AG09309 (cell line): ENCODE data around the gene GSC2.

ENCODE experiments used
- DNase-seq: peaks from one replicate; pipeline ENCODE4 v3.0.0-alpha.2; 2010; ENCODE audit warnings: low read depth
- H3K4me3 ChIP-seq: 2 replicates; pipeline ENCODE4 v1.5.1; 2011; ENCODE audit warnings: mild to moderate bottlenecking, low read depth, low read length, moderate library complexity; ENCODE audit not compliant: control insufficient read depth
- TF ChIP-seq, protein P1 (sequence below): IDR thresholded peaks from 2 replicates; pipeline ENCODE4 v1.5.1; 2011; ENCODE audit warnings: mild to moderate bottlenecking, low read depth, low read length, inconsistent platforms; ENCODE audit not compliant: insufficient read depth, control insufficient read depth; ENCODE audit errors: missing control alignments

GSC2 gene

DNA sequence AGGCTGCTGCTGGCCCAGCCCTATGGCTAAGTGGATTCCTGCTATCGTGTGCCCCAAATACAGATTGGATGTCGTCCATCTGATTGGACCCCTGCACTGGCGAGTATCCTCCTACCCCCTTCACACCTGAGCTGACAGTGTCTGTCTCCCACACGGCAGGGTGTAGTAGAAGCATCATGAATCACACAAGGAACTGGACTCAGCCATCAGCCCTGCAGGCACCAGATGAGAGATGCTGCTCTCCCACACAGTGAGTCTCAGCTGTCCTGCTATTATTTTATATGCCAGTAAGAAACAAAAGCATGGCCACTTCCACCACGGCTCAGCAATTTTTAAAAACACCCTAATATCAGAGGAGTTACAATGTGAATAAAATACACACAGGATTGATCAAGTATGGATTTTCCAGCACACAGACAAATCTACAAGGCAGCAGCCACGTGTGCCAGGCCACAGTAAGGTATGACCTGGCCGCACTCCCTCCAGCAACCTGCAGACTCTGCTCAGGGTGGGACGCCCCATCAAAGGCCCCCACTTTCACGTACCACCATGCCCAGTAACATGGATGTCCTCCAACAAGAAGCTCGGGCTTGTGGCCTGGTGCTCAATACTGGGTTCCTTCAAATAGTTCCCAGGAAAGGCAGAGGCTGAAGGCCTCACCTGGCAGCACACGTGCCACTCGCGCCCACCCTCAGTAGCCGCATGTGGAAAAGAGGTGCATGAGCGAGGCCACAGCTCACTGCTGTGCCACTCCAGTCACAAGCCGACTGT, 44.9 kb upstream of the GSC2 start:
- TF ChIP-seq, protein P1, sequence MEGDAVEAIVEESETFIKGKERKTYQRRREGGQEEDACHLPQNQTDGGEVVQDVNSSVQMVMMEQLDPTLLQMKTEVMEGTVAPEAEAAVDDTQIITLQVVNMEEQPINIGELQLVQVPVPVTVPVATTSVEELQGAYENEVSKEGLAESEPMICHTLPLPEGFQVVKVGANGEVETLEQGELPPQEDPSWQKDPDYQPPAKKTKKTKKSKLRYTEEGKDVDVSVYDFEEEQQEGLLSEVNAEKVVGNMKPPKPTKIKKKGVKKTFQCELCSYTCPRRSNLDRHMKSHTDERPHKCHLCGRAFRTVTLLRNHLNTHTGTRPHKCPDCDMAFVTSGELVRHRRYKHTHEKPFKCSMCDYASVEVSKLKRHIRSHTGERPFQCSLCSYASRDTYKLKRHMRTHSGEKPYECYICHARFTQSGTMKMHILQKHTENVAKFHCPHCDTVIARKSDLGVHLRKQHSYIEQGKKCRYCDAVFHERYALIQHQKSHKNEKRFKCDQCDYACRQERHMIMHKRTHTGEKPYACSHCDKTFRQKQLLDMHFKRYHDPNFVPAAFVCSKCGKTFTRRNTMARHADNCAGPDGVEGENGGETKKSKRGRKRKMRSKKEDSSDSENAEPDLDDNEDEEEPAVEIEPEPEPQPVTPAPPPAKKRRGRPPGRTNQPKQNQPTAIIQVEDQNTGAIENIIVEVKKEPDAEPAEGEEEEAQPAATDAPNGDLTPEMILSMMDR: no peak
- DNase-seq: no peak
- no peak overlapping the region for H3K4me3 ChIP-seq

DNA sequence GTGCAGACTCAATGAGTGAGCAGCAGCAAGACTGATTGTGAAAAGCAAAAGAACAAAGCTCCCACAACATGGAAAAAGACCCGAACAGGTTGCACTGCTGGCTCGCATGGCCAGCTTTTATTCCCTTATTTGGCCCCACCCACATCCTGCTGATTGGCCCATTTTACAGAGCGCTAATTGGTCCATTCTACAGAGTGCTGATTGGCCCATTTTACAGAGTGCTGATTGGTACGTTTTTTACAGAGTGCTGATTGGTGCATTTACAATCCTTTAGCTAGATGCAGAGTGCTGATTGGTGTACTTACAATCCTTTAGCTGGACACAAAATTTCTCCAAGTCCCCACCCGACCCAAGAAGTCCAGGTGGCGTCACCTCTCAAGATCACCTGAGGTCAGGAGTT, 43.8 kb upstream of the GSC2 start:
- DNase-seq: no peak
- TF ChIP-seq, protein P1: no peak
- no peak overlapping the region for H3K4me3 ChIP-seq

DNA sequence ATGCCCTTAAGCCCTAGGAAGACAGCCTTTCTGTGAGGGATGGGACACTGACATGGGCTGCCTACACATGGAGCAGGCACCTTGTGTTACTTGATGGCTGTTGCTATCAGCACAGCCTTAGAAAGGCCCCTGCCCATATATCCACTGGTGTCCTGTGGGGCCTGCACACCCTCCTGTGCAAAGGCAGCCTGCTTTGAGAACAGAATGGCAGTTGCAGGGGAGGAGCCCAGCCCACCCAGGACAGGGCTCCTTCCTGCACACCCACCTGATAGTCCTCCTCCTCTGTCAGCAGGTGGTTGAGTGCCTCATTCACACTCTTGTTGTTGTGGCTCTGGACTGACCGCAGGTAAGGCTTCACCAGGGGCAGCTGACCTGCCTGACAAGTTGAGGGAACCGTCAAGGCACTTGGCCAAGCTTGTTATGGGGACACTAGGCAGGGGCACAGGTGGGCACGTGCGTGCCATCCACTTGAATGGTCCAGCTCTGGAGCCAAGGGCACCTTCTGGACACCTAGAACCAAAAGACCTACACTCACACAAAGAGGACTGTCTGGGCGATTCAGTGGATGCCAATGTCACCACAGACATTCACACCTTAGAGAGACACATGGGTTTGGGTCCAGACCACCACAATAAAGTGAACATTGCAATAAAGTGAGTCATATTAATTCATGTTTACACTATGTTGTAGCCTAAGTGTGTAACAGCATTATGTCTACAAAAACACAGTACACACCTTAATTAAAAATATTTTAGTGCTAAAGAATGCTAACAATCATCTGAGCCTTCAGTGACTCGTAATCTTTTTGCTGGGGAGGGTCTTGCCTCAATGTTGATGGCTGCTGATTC, 37.8 kb upstream of the GSC2 start:
- H3K4me3 ChIP-seq: no peak overlapping the region
- TF ChIP-seq, protein P1: no peak
- DNase-seq: no peak

DNA sequence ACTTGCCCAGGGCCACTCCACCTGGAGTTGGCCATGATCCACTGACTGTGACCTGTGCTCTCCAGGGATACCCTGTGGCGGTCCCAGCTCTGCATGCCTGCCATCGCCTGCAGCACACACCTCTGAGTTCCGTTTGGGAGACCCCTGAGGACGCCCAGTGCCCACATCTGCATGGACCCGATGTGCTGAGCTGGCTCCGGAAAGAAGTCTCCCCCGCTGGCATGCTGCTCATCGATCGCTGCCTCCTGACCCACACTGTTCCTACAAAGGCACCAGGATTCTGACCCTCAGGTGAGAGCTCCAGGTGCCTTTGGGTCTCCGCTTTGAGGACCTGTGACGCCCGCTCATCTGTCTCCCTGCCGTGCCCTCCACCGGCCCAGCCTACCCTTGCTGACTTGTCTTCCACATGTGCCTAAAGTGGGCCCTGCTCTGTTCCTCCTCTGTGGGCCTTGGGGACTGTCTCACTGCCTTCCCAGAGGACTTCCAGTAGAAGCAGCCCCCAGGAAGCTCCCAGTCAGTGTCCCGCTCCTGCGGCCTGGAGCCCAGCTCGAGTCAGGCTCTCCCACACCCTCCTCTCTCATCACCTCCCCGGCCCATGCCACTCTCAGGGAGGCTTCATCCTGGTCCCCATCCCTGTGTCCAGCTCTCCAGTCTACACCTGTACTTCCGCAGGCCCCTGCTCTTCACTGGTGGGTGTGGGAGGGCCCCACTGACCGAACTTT, 34.3 kb upstream of the GSC2 start:
- TF ChIP-seq, protein P1: no peak
- DNase-seq: no peak
- H3K4me3 ChIP-seq: no peak overlapping the region

DNA sequence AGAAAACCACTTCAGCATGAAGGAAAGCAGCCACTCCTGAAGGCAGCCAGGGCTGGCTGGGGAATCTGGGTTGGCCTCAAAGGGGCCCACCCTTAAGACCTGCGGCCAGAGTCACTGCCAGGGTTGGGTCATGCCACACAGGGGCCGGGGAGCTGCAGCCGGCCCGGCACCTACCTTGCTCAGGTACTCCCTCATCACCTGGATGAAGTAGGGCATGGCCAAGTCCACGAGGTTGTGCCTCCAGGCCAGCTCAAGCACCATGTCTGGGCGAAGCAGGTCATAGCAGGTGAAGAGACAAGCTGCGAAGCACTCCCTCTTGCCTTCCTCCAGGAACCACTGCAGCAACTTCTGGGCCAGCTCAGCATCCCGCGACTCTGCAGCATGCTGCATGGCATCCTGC, 33.1 kb upstream of the GSC2 start:
- H3K4me3 ChIP-seq: no peak overlapping the region
- no peak for DNase-seq
- TF ChIP-seq, protein P1: no peak

DNA sequence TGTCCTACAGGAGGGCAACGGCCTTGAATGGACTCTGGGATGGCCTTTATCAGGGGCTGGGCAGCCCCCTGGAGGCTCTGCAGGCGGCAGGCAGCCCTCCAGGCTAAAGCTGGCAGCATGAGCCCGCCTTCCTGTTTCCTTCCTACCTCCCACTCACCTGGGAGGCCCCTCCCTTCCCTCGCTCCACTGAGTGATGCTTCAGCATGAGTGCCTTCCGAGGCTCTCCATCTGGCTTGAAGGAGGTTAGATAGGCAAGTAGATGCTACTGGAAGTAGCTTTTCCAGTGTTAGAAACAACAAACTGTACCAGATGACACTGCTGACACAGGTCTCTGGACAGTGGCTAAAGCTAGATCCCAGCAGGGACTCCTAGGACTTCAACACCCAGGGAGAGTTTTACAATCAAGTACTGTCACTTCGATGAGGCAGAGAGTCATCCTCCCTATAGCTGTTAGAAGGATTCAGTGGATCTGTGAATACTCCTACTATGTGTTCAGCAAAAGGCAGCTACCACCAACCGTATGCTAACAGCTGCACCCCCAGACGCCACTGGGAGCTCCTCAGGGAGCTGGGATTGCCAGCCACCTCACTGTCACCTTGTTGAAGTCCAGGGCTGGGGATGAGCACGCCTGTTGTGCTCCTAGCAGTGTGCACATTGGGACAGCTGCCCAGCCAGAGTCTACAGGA, 32.5 kb upstream of the GSC2 start:
- TF ChIP-seq, protein P1: no peak
- H3K4me3 ChIP-seq: no peak overlapping the region
- no peak for DNase-seq
